Endothelial cell of umbilical vein (primary cell): Measurements from ENCODE around the gene INSYN2B. TPM values are rescaled to one million over a fixed set of nuclear protein-coding genes. Genes with fewer than 3 reads are reported as not detected.

Source experiments
- BruUV-seq: library from RNA; stranded (reverse); fragments of 400-500 nt; replicated peaks from 2 replicates; lab custom pipeline; 2021; lab: Mats Ljungman, UMichigan
- CTCF ChIA-PET: fragments of 300-600, 350-600 bp; sonication (Branson Sonifier 250); formaldehyde crosslinking; loops from one replicate; lab custom pipeline; 2021; ENCODE audit warnings: antibody characterized with exemption, inconsistent platforms; lab: Charles Lee
- POLR2A ChIA-PET: fragments of 300-600, 350-600 bp; sonication (Branson Sonifier 250); formaldehyde crosslinking; loops from one replicate; lab custom pipeline; 2021; ENCODE audit warnings: antibody characterized with exemption, inconsistent platforms; lab: Charles Lee
- DNase-seq: peaks from one replicate; pipeline ENCODE4 v3.0.0-alpha.2; 2011; ENCODE audit warnings: low read depth, low spot score
- FAIRE-seq: peaks from 2 replicates; lab custom pipeline; 2011; peaks lifted over from hg19 to GRCh38; lab: Jason Lieb, UNC
- H2AFZ ChIP-seq: 2 replicates; pipeline ENCODE4 v1.6.0; 2012; ENCODE audit warnings: low read depth, low read length, control low read depth, inconsistent platforms
- H3K27ac ChIP-seq: 2 replicates; pipeline ENCODE4 v1.5.1; 2011; ENCODE audit warnings: low read depth, mild to moderate bottlenecking, control low read depth, low read length, moderate library complexity; ENCODE audit not compliant: insufficient read depth
- H3K27me3 ChIP-seq, 2 experiments: 2 replicates each; pipeline versions ENCODE4 v1.6.0 to v1.6.1; 2011; ENCODE audit warnings: low read length in 2 of 2, mixed read lengths in 1 of 2; ENCODE audit not compliant: control insufficient read depth in 2 of 2, insufficient read depth in 2 of 2
- H3K36me3 ChIP-seq, 2 experiments: 2 replicates in 1 of 2; 3 replicates in 1 of 2; pipeline ENCODE4 v1.5.1; 2011; ENCODE audit warnings: low read length in 2 of 2, mild to moderate bottlenecking in 1 of 2, moderate library complexity in 1 of 2; ENCODE audit not compliant: control insufficient read depth in 2 of 2, insufficient read depth in 2 of 2; ENCODE audit errors: extremely low read depth in 1 of 2
- H3K4me1 ChIP-seq: 3 replicates; pipeline ENCODE4 v1.5.1; 2011; ENCODE audit warnings: mild to moderate bottlenecking, low read length; ENCODE audit not compliant: control insufficient read depth, insufficient read depth; ENCODE audit errors: extremely low read depth
- H3K4me2 ChIP-seq: 2 replicates; pipeline ENCODE4 v1.6.1; 2011; ENCODE audit warnings: low read length, control low read depth, mixed read lengths; ENCODE audit not compliant: insufficient read depth
- H3K4me3 ChIP-seq, 3 experiments: fragments of 200-600 bp in 1 of 3; sonication (generic), shearing (Covaris generic) in 1 of 3; replicated peaks in 1 of 3; 2 replicates each; pipeline ENCODE4 v1.5.1; 2011 to 2016; ENCODE audit warnings: control low read depth in 3 of 3, low read length in 3 of 3, mild to moderate bottlenecking in 2 of 3, inconsistent platforms in 1 of 3, low read depth in 1 of 3, moderate library complexity in 1 of 3; ENCODE audit not compliant: insufficient read depth in 1 of 3
- H3K79me2 ChIP-seq: 2 replicates; pipeline ENCODE4 v1.6.0; 2012; ENCODE audit warnings: low read length, inconsistent platforms; ENCODE audit not compliant: control insufficient read depth, insufficient read depth
- H3K9ac ChIP-seq: replicated peaks from 2 replicates; pipeline ENCODE3; 2011; ENCODE audit warnings: low read length, control low read depth; ENCODE audit not compliant: insufficient read depth; ENCODE audit errors: extremely low read depth
- H3K9me1 ChIP-seq: replicated peaks from 3 replicates; pipeline ENCODE4 v1.6.0; 2011; ENCODE audit warnings: mild to moderate bottlenecking, low read length; ENCODE audit not compliant: control insufficient read depth, insufficient read depth; ENCODE audit errors: extremely low read depth
- H3K9me3 ChIP-seq: replicated peaks from 2 replicates; pipeline ENCODE4 v1.5.1; 2012; ENCODE audit warnings: low read length, inconsistent platforms; ENCODE audit not compliant: control insufficient read depth, insufficient read depth
- H4K20me1 ChIP-seq: replicated peaks from 2 replicates; pipeline ENCODE3; 2011; ENCODE audit warnings: mild to moderate bottlenecking, low read length; ENCODE audit not compliant: control insufficient read depth, insufficient read depth; ENCODE audit errors: extremely low read depth
- FOS ChIP-seq: IDR thresholded peaks from 2 replicates; pipeline ENCODE4 v1.6.1; 2011; ENCODE audit warnings: mild to moderate bottlenecking, low read length, moderate library complexity, borderline replicate concordance; ENCODE audit not compliant: insufficient read depth
- JUN ChIP-seq: IDR thresholded peaks from 2 replicates; pipeline ENCODE4 v1.6.1; 2011; ENCODE audit warnings: borderline replicate concordance, low read depth; ENCODE audit not compliant: insufficient read length, insufficient read depth
- MAX ChIP-seq: IDR thresholded peaks from 2 replicates; pipeline ENCODE4 v1.6.1; 2011; ENCODE audit not compliant: insufficient read depth, insufficient read length
- POLR2A ChIP-seq: IDR thresholded peaks from 2 replicates; pipeline ENCODE4 v1.6.1; 2012; ENCODE audit warnings: low read depth, mild to moderate bottlenecking, control low read depth, low read length
- POLR2AphosphoS5 ChIP-seq: IDR thresholded peaks from 2 replicates; pipeline ENCODE4 v1.6.1; 2012; ENCODE audit warnings: low read depth, mild to moderate bottlenecking, control low read depth, low read length, moderate library complexity; ENCODE audit not compliant: insufficient read depth
- dilution Hi-C: fragments of 300-500 bp; cut with MboI; formaldehyde crosslinking; loops from one replicate; pipeline ENCODE4 v1.15.0; 2019; ENCODE audit warnings: low sequenced_read_pairs; ENCODE audit not compliant: extremely low pct_ligation_motif_present
- intact Hi-C: fragments of 100-400 bp; cut with micrococcal nuclease; formaldehyde crosslinking; loops from one replicate; pipeline ENCODE4 v1.10.0; 2022
- polyA plus RNA-seq, 4 experiments: library from polyadenylated mRNA; depleted of rRNA in 3 of 4; stranded (reverse) in 3 of 4; unstranded in 1 of 4; fragments of >200 nt; gene quantifications; 2 replicates each; pipeline versions ENCODE4 v1.2.1 to v1.2.3, GENCODE V29; 2011 to 2012; ENCODE audit warnings: missing spikeins in 1 of 4
- total RNA-seq: library from RNA; stranded (reverse); gene quantifications from 2 replicates; pipeline ENCODE4 v1.2.3, GENCODE V29; 2021

INSYN2B gene
- total and polyA plus RNA-seq, 2 donors (not counting 3 experiments of a cell fraction or from before 2014, with no cell fraction given): 8.2 to 17.1 TPM

DNA sequence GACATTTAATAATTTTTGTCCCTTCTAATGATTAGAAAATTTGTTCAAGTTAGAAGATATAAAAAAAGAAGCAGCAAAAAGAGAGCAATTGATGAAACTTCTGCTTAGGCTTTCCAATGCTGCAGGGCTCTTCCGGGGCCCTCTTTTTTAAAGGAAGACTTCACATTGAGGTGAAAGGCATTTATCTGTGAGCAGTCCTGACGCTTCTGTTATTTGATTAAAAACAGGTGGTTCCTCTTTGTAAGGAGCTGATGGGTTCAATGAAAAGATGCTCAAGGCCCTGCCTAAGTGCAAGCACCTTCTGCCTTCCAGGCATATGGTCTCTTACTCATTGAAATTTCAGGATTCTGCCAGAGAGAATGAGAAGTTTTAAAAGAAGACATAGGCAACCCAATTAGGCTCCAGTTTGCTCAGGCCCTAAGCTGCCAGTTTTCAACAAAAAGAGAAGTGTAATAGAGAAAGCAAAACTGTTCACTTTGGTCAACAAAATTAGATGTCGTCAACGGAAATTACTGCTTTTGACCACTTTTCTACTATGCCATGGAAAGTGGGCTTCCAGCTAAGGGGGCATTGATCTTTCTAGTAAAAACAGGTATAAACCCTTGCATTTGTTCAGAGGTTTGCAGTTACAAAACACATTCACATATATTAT lies 100.2 kb downstream of the INSYN2B start:
- no TSS peak for BruUV-seq
- Histone ChIP-seq H3K27ac (no peak overlapping the region), H3K79me2 (peaks cover 1% of the 10 kb centered on the region), H3K4me2 (no peak overlapping the region), H3K4me3 (no peak overlapping the region), H2AFZ (no peak overlapping the region), H3K9me1 (no peaks in the 10 kb centered on the region), H3K36me3 (peaks cover 0 to 28% of the 10 kb centered on the region in 2 experiments), H3K9ac (no peak overlapping the region), H3K4me1 (no peaks in the 10 kb centered on the region), H3K9me3 (no peaks in the 10 kb centered on the region), H4K20me1 (no peaks in the 10 kb centered on the region), H3K27me3 (no peaks in the 10 kb centered on the region)
- intact Hi-C loops (no loop called here), dilution Hi-C loops (no loop called here)
- no peak for FAIRE-seq
- CTCF ChIA-PET: interaction anchor here (1.0 to 2.9 kb wide), 4 partner anchors 19 to 344 kb away, joined by 3 to 13 read pairs (median 4); partner anchors contain the start of gene INSYN2B
- DNase-seq: no peak
- TF ChIP-seq FOS: no peak
- TF ChIP-seq MAX: no peak
- no peak for TF ChIP-seq POLR2A
- TF ChIP-seq POLR2AphosphoS5: no peak
- POLR2A ChIA-PET: no interaction called here

DNA sequence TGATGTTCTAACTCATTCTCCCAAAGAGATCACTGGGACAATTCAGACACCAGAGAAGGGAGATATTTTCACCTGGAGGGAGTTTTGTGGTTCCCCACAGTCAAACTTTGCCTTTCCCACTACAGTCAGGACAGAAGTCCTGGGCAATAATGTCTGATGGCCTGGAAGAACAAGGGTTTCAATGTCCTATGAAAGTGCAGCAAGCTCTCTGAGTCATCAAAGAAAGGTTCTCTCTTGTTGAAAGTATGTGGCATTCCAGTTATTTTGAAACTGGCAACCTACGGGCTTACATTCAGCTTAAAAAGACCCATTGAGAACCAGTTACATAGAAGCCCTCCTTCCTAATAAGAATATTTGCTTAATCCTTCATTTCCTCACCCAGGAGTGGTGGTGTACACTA lies 103.9 kb downstream of the INSYN2B start:
- H3K4me2 ChIP-seq: no peak overlapping the region
- CTCF ChIA-PET: interaction anchor here (1.1 to 2.1 kb wide), 2 partner anchors 15 to 104 kb away, joined by 4 to 9 read pairs; partner anchors contain the start of gene INSYN2B

More for the DNA sequence above, 103.9 kb downstream of the INSYN2B start:
- H3K4me3 ChIP-seq: no peak overlapping the region
- H3K27ac ChIP-seq: no peak overlapping the region
- POLR2A ChIA-PET: no interaction called here
- no peaks in the 10 kb centered on the region for H4K20me1 ChIP-seq
- H3K27me3 ChIP-seq: no peaks in the 10 kb centered on the region
- dilution Hi-C loops: no loop called here
- no peak for FAIRE-seq
- no peak for TF ChIP-seq JUN
- H3K36me3 ChIP-seq: peaks cover 0 to 18% of the 10 kb centered on the region in 2 experiments
- no peak for DNase-seq
- no peaks in the 10 kb centered on the region for H3K9me3 ChIP-seq
- no peak overlapping the region for H2AFZ ChIP-seq
- intact Hi-C loops: no loop called here
- H3K9me1 ChIP-seq: no peaks in the 10 kb centered on the region
- no peak overlapping the region for H3K9ac ChIP-seq
- no TSS peak for BruUV-seq
- peaks cover 1% of the 10 kb centered on the region for H3K79me2 ChIP-seq
- H3K4me1 ChIP-seq: no peaks in the 10 kb centered on the region
